ENCODE results near the gene PSMB2.
"Not testable (repeated sequence)": the region's sequence is repeated elsewhere in the genome, so short reads cannot be mapped to it uniquely, and the experiment has no call there.

PSMB2 gene

GRCh38 chr1:35592991-35593769 is 48.1 kb downstream of the PSMB2 start:
- DNase-seq (ENCODE audit: low read depth) = no peak

- DNase-seq (ENCODE audit: low read depth) = no peak
Measured at GRCh38 chr1:35591211-35591610, 50.1 kb downstream of the PSMB2 start.

GRCh38 chr1:35590476-35591040 is 50.8 kb downstream of the PSMB2 start:
- DNase-seq (ENCODE audit: low read depth) = no peak

DNA sequence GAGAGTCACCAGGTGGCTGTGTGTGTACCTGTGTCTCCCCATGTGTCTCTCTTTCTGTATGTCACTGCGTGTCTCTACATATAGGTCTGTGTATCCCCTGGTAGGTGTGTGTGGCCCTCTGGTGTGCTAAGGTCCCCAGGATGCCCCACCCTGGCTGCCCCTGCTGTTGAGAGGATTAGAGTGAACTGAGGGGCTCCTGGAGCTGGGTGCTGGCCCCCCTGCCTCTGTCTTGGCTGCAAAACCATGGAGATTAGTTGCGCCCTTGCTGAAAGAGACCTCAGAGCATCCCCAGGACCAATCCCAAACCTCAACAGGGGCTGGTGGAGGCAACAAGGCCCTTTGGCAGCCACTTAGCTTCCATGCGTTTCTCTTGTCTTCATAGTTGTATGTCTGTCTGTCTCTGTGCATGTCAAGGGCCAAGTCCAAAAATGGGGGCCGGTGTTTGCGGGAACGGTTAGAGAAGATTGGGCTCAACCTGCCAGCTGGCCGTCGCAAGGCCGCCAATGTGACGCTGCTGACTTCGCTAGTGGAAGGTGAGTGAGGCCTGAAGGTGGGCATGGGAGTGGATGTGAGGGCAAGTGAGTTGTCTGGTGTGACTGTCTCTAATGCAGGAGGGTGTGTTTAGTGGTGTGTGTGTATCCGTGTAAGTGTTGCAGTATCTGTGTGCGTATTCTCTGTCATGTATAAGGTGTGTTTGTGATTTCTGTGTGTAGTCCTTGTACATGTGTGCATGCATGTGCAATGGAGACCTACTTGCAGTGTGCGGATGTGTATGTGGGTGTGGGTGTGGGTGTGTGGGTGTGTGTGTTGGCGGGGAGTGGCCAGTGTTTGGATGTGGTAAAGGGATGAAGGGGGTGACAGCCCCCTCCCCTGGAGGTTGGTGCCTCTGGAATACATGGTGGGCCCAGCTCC is 51.6 kb downstream of the PSMB2 start:
- no peak for DNase-seq (ENCODE audit: low read depth)

GRCh38 chr1:35588197-35588910 is 53.0 kb downstream of the PSMB2 start:
- no peak for DNase-seq (ENCODE audit: low read depth)

GRCh38 chr1:35587736-35588135 is 53.6 kb downstream of the PSMB2 start:
- DNase-seq (ENCODE audit: low read depth) = no peak

GRCh38 chr1:35586808-35587207 is 54.5 kb downstream of the PSMB2 start:
- DNase-seq (ENCODE audit: low read depth) = no peak

DNA sequence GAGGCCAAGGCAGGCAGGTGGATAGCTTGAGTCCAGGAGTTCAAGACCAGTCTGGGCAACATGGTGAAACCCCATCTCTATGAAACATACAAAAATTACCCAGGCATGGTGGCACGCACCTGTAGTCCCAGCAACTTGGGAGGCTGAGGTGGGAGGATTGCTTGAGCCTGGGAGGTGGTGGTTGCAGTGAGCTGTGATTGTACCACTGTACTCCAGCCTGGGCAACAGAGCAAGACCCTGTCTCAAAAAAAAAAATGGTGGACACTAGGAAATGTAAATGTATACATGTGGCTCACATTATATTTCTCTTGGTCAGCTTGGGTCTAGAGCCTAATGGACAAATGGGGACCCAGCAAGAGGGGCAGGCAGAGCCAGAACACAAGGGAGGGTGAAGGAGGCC is 55.5 kb downstream of the PSMB2 start:
- not testable (repeated sequence) for DNase-seq (ENCODE audit: low read depth)

DNA sequence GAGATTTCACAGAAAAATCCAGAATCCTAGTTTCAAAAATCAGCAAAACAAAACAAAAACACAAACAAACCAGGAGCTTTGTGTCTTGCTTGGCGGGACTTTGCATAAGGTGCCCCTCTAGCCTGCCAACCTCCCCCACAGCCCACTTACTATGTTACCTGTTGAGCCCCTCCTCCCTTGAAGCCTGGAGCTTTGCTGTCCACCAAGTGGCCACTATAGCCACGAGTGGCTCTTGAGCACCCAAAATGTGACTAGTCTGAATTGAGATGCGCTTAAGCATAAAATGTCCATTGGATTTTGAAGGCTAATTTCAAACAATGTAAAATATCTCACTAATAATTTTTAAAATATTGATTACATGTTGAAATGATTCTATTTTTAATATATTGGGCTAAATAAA is 56.0 kb downstream of the PSMB2 start:
- DNase-seq (ENCODE audit: low read depth) = no peak

DNA sequence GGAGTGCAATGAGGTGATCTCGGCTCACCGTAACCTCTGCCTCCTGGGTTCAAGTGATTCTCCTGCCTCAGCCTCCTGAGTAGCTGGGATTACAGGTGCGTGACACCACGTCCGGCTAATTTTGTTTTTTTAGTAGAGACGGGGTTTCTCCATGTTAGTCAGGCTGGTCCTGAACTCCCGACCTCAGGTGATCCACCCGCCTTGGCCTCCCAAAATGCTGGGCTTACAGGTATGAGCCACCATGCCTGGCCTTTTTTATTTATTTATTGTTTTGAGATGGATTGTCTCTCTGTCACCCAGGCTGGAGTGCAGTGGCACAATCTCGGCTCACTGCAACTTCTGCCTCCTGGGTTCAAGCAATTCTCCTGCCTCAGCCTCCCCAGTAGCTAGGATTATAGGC is 59.7 kb downstream of the PSMB2 start:
- DNase-seq (ENCODE audit: low read depth) = not testable (repeated sequence)

- no peak for DNase-seq (ENCODE audit: low read depth)
Measured at GRCh38 chr1:35580949-35581388, 60.4 kb downstream of the PSMB2 start.

DNA sequence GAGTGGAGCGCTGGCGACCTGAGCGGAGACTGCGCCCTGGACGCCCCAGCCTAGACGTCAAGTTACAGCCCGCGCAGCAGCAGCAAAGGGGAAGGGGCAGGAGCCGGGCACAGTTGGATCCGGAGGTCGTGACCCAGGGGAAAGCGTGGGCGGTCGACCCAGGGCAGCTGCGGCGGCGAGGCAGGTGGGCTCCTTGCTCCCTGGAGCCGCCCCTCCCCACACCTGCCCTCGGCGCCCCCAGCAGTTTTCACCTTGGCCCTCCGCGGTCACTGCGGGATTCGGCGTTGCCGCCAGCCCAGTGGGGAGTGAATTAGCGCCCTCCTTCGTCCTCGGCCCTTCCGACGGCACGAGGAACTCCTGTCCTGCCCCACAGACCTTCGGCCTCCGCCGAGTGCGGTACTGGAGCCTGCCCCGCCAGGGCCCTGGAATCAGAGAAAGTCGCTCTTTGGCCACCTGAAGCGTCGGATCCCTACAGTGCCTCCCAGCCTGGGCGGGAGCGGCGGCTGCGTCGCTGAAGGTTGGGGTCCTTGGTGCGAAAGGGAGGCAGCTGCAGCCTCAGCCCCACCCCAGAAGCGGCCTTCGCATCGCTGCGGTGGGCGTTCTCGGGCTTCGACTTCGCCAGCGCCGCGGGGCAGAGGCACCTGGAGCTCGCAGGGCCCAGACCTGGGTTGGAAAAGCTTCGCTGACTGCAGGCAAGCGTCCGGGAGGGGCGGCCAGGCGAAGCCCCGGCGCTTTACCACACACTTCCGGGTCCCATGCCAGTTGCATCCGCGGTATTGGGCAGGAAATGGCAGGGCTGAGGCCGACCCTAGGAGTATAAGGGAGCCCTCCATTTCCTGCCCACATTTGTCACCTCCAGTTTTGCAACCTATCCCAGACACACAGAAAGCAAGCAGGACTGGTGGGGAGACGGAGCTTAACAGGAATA is 64.0 kb downstream of the PSMB2 start:
- DNase-seq (ENCODE audit: low read depth) = peak; percentile 36

- not testable (repeated sequence) for DNase-seq (ENCODE audit: low read depth)
Measured at GRCh38 chr1:35576766-35577070, 64.6 kb downstream of the PSMB2 start.

GRCh38 chr1:35576061-35576765 is 65.1 kb downstream of the PSMB2 start:
- DNase-seq (ENCODE audit: low read depth) = no peak

GRCh38 chr1:35575416-35575958 is 65.8 kb downstream of the PSMB2 start:
- no peak for DNase-seq (ENCODE audit: low read depth)

DNA sequence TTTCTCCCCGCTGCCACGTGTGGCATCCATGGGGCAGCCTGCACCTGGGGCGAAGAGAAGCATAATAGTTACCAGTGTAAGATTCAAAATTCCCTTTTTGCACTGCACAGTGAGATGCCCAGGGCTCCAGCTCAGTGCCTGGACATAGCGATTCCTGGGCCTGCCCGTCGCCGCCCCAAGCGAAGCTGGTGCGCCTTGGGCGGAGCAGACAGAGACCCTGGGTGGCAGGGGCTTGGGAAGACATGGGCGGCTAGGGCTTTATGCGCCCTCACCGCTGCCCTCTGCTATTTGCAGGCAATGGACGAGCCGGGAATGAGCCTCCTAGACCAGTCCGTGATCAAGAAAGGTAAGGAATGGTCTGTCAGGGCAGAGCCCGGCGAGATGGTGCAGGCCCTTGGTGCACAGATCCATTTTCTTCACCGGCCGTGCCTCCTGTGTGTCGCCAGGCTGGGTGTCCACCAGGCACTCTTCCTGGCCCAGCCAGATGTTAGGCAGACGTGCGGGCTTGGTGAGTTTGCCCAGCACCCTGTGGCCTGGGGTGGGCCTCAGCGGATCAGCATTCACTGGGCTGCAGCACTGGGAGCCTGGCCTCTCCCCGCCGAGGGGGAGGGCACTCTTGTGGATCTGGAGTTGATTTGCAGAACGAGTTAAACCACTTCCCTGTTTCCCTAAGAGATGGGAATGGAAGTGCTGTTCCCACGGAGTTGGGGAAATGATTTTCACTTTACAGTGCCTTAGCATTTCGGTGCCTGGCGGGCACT is 66.5 kb downstream of the PSMB2 start:
- DNase-seq (ENCODE audit: low read depth) = no peak

- DNase-seq (ENCODE audit: low read depth) = no peak
Measured at GRCh38 chr1:35574125-35574654, 67.1 kb downstream of the PSMB2 start.

- DNase-seq (ENCODE audit: low read depth) = no peak
Measured at GRCh38 chr1:35573198-35574124, 67.9 kb downstream of the PSMB2 start, which contains the start of gene TFAP2E. TSS of gene TFAP2E (plus strand) at chr1:35573314. CDS start at chr1:35573578, 264 bp downstream.

Measured in activated T-helper 9 cell treated with anti-CD3 and anti-CD28 coated beads, Interleukin-2, amount 50 U/mL, for 16 hours (primary cell).